Measurements from ENCODE around the gene ENKUR.
A peak's percentile ranks its signal among the peaks of the same experiment; 100 is the strongest.

ENKUR gene, protein sequence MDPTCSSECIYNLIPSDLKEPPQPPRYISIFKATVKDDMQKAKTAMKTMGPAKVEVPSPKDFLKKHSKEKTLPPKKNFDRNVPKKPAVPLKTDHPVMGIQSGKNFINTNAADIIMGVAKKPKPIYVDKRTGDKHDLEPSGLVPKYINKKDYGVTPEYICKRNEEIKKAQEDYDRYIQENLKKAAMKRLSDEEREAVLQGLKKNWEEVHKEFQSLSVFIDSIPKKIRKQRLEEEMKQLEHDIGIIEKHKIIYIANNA

DNA sequence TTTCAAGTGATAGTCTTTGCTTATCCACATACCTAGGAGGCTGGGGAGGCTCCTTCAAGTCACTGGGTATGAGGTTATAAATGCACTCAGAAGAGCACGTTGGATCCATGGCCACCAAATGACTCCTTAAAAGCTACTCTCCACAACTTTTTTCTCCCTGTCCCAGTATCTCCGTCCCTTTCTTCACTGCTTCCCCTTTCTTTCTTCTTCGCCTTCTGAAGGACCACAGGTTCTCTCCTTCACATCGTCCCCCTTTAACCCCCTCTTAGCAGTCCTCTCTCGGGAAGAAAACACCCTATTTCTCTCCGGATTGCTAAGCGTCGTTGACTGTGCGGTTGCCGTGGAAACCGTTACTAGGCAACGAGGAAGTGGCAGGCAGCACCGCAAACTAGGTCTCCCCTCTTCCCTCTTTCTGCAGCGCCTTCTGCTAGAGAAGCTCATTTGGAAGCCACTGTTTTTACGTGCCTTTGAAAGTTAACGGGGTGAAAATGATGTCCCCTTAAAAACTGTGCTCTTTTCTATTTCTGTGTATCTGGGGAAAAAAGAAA is at the start of gene ENKUR:
TSS of gene ENKUR (minus strand) at position 331 of the 548 bp plus-strand sequence. CDS start at position 109, 222 bp downstream.
- TF ChIP-seq, protein P1, sequence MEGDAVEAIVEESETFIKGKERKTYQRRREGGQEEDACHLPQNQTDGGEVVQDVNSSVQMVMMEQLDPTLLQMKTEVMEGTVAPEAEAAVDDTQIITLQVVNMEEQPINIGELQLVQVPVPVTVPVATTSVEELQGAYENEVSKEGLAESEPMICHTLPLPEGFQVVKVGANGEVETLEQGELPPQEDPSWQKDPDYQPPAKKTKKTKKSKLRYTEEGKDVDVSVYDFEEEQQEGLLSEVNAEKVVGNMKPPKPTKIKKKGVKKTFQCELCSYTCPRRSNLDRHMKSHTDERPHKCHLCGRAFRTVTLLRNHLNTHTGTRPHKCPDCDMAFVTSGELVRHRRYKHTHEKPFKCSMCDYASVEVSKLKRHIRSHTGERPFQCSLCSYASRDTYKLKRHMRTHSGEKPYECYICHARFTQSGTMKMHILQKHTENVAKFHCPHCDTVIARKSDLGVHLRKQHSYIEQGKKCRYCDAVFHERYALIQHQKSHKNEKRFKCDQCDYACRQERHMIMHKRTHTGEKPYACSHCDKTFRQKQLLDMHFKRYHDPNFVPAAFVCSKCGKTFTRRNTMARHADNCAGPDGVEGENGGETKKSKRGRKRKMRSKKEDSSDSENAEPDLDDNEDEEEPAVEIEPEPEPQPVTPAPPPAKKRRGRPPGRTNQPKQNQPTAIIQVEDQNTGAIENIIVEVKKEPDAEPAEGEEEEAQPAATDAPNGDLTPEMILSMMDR (IDR thresholded peaks at IDR 0.05; ENCODE audit: insufficient read depth, low read depth, low read length, missing control alignments) = no peak
- peak; percentile 94 for DNase-seq (ENCODE audit: low read depth)
- H3K4me3 ChIP-seq (ENCODE audit: low read depth, low read length) = peak within 1 kb of the TSS; percentile 85

DNA sequence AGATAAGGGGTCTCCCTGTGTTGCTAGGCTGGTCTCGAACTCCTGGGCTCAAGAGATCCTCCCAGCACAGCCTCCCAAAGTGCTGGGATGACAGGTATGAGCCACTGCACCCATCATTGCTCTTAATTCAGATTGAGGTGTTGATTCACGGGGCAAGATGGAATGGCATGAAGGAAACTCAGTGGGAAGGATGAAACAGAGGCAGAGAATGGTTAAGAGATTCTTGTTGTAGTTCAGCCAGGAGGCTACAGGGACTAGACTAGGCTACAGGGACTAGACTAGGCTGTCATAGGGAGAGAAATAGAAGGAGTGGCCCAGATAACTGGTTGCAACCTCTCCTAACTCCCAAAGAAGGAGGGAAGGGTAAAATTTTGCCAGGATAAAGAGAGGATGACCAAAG is 48.4 kb upstream of the ENKUR start:
- no peak overlapping the region for H3K4me3 ChIP-seq (ENCODE audit: low read depth, low read length)
- TF ChIP-seq, protein P1 (IDR thresholded peaks at IDR 0.05; ENCODE audit: insufficient read depth, low read depth, low read length, missing control alignments) = no peak
- no peak for DNase-seq (ENCODE audit: low read depth)

DNA sequence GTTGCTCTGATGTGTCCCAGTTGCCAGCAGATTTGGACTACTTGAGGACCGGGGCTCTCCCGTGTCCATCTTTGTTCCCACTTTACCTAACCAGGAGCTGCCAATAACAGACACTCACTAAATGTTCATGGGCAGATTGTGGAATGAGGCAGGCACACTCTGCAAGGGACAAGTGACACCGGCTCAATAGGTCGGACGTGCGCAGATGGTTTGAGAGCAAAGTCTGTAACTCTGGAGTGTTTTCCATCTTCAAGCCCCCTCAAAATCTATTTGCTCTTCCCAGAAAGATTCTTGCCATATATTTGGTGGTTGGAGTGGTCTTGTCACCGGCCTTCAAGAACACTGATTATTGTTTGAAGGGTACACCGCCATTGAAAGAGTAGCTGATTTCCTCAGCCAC is 47.7 kb upstream of the ENKUR start:
- no peak overlapping the region for H3K4me3 ChIP-seq (ENCODE audit: low read depth, low read length)
- DNase-seq (ENCODE audit: low read depth) = no peak
- TF ChIP-seq, protein P1 (IDR thresholded peaks at IDR 0.05; ENCODE audit: insufficient read depth, low read depth, low read length, missing control alignments) = no peak

DNA sequence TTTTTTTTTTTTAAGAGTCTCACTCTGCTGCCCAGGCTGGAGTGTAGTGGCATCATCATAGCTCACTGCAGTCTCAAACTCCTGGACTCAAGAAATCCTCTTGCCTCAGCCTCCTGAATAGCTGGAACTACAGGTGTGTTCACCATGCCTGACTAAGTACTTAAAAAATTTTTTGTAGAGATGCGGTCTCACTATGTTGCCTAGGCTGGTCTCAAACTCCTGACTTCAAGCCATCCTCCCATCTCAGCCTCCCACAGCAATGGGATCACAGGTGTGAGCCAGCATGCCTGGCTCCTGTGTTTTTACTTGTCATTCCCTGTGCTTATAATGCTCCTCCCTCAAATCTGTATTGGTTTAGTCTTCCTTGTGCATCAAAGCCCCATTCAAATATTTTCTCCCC is 47.2 kb upstream of the ENKUR start:
- TF ChIP-seq, protein P1 (IDR thresholded peaks at IDR 0.05; ENCODE audit: insufficient read depth, low read depth, low read length, missing control alignments) = no peak
- no peak overlapping the region for H3K4me3 ChIP-seq (ENCODE audit: low read depth, low read length)
- no peak for DNase-seq (ENCODE audit: low read depth)

DNA sequence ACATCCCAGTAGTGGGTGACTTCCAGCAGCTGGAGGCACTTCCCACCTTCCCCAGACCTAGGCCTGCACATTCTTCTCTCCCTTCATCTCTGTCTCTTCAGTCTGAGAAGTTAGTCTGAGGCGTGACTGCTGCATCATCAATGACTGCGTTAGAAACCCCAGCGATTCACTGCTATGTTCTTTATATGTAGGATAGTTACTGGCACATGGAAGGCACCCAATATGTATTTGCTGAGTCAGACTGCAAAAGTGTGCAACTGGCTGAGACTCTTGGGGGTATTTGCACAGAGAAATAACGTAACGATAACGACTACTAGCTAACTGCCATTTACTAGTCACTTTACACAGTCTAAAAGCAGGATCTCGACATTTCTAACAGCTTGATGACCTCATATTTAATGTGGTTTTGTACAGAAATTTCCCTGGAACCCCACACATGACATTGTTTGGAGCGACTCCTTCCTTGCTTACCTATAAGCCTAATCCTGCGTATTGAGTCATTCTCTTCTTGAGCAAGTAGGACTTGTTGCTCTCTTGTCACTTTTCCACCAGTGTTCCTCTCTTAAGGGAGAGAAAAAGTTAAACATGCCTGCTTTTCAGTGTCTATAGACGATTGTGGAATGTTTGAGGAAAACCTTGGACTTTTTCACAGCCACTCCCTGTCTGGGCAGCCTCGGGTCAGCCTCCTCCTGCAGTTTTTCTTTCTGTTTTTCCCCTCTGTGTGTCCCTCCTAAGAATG is 45.9 kb upstream of the ENKUR start:
- no peak overlapping the region for H3K4me3 ChIP-seq (ENCODE audit: low read depth, low read length)
- no peak for DNase-seq (ENCODE audit: low read depth)
- TF ChIP-seq, protein P1 (IDR thresholded peaks at IDR 0.05; ENCODE audit: insufficient read depth, low read depth, low read length, missing control alignments) = no peak

DNA sequence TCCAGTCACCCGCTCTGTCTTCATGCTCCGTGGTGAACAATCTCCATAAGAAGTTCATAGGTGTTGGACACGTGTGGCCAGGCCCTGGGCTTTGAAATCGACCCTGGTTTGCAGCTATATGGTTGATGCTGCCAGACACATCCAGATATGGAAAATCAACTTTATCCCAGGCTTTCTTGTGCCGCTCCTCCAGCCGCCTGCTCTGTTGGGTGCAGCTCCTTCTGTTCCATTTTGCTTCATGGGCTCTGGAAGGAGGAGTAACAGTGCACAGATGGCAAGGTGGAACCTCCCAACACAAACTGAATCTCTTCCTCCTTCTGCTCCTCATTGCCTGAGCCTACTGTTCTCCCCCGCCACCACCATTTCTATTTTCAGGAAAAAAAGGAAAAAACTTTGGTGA is 45.2 kb upstream of the ENKUR start:
- no peak overlapping the region for H3K4me3 ChIP-seq (ENCODE audit: low read depth, low read length)
- DNase-seq (ENCODE audit: low read depth) = no peak
- TF ChIP-seq, protein P1 (IDR thresholded peaks at IDR 0.05; ENCODE audit: insufficient read depth, low read depth, low read length, missing control alignments) = no peak

Measured in GM12865 (cell line).